CD4-positive, alpha-beta T cell treated with Interleukin-4 for 4 hours (primary cell): ENCODE results near the gene NATD1.
"Not testable (repeated sequence)": the region's sequence is repeated elsewhere in the genome, so short reads cannot be mapped to it uniquely, and the experiment has no call there.

ENCODE experiments used
- DNase-seq: peaks from one replicate; pipeline ENCODE4 v3.0.0-alpha.2; 2020

NATD1 gene

DNA sequence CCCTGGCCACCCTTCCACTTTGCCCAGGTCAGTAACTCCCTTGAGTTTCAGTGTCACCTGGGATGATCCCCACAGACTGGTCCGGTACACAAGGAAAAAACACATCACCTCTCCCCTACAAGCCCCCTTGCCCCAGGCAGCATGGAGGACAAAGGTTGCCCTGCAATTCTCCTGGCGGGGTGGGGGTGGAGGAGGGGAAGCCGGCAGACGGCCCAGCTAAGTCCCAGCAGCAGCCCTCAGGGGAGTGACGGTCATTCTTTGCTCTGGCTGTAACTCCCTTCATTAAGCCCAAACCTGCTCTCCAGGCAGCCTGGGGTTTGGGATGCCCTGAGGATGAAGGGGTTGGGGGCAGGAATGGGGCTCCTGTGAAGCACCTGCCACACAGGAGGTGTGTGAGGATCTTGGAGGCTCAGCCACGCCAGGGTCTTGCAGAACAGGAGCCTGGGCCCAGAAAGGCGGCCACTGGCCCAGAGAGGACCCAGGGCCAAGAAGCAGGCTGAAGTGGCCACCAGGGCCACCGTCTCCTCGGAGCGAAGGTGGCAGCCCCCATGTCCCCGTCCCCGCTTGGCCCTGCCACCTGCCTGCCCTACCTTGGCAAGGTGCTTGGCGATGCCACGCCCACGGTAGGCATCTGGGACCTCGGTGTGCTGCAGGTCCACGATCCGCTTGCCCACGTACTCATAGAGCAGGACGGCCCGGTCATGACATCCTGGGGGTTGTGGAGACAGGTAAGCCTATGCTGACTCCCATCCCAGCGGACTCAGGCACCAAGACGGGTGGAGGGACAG, 9.5 kb downstream of the NATD1 start:
- DNase-seq = no peak

GRCh38 chr17:21242780-21243515, 10.3 kb downstream of the NATD1 start:
- DNase-seq = no peak

- DNase-seq = no peak
These were observed 11.0 kb downstream of the NATD1 start for GRCh38 chr17:21242026-21242697.

DNA sequence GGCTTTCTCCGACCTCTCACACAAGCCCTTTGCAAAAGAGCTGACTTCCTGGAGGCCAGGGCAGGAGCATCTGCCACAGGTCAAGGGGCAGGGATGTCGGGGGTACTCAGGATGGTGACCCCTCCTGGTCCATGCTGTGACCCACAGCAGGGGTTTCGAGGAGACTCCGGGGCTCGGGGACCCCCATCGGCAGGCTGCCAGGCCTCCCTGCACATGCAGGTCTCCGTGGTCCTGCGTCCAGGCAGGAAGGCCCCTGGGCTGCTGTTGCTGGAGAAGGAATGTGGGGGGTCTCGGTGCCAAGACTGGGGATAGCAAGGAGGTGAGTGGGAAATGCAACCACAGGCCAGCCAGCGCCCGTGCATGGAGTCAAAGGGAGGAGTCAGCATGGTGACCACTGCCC, 11.6 kb downstream of the NATD1 start:
- no peak for DNase-seq

- DNase-seq = no peak
These were observed 12.7 kb downstream of the NATD1 start for GRCh38 chr17:21240369-21241055.

GRCh38 chr17:21239680-21240368, 13.4 kb downstream of the NATD1 start:
- no peak for DNase-seq

GRCh38 chr17:21235921-21236320, 17.3 kb downstream of the NATD1 start:
- no peak for DNase-seq

DNA sequence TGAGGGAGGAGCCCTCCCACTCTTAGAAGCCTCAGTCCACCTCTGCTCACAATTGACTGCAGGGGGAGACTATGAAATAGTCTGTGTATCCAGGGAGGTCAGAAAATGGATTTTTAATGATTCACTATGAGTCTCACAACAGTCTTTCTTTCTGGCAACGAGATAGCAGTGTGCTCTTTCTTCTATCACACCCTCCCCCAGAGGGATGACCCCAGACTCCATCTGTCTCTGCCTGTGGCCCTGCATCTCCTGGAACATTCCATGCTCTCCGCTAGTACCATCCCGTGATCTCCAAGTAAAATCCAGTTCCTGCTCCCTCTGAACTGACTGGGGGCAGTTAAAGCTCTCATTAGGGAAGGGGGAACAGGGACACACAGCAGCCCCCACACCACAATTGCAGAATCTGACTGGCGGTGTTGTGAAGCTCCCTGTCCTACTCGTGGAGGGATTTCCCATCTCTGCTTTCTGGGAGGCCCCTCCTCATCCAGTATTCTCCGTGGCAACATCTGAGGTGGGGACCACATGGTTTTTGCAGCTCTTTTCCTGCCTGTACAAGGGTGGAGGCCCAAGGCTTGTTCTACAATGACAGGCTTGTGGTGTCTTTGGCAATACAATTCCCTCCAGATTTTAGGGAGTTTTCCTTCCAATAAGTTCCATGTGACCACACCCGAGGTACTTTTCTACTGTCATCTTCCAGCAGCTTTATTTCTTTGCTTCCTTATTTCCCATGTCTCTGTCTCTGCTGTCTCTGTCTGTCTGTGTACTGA, 19.4 kb downstream of the NATD1 start:
- no peak for DNase-seq

GRCh38 chr17:21232033-21232749, 21.0 kb downstream of the NATD1 start:
- DNase-seq = no peak

DNA sequence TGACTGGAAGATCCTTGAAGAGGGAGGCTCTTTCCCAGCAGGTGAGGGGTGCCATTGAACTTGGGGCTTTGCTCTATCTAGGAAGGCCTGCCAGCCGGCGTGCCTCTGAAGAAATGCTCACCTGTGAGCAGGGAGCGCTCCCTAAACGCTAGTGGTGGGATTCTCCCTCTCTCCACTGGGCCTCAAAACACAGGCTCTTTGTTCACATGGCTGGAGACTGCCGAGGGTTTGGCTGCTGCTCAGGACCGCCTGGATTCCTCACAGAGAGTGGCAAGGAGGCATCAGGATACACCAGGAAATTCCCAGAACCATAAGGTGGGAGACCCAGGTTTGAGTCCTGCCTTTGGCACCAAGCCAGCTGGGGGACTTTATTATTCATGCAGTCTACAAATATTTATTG, 21.7 kb downstream of the NATD1 start:
- no peak for DNase-seq

GRCh38 chr17:21228845-21229244, 24.4 kb downstream of the NATD1 start:
- DNase-seq = no peak

GRCh38 chr17:21228111-21228510, 25.1 kb downstream of the NATD1 start:
- no peak for DNase-seq

- DNase-seq = not testable (repeated sequence)
These were observed 25.9 kb downstream of the NATD1 start for GRCh38 chr17:21227277-21227676.

- no peak for DNase-seq
These were observed 30.1 kb downstream of the NATD1 start for GRCh38 chr17:21223086-21223485.

DNA sequence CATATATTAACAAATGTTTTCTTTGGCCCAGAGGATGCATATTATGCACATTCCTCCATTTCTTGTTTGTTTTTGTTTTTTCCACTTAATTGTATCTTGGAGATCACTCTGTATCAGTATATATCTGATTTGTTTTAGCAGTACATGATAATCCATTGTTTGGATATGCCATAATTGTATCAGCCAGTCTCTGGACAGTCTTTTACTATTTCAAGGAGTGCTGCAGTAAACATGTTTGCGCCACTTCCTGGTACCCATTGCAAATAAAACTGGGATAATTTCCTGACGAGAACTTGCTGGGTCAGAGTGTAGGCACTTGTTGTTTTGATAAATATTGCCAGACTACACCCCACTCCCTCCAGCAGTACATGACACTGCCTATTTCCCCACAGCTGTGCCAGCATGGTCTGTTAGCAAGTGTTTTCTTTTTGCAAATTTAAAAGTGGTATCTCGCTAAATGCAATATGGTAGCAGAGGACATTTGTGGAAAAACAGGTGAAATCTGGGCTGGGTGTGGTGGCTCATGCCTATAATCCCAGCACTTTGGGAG, 34.3 kb downstream of the NATD1 start:
- no peak for DNase-seq

- no peak for DNase-seq
These were observed 35.1 kb downstream of the NATD1 start for GRCh38 chr17:21218101-21218500.

DNA sequence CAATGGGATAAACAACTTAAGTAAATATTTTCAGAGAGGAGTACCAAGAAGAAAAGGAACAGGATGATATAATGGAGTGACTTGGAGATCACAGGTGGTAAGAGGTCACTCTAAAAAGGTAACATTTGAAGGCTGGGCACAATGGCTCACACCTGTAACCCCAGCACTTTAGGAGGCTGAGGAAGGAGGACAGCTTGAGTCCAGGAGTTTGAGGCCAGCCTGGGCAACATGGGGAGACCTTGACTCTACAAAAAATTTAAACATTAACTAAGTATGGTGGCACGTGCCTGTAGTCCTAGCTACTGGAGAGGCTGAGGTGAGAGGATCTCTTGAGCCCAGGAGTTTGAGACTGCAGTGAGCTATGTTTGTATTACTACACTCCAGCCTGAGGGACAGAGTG, 35.9 kb downstream of the NATD1 start:
- no peak for DNase-seq

DNA sequence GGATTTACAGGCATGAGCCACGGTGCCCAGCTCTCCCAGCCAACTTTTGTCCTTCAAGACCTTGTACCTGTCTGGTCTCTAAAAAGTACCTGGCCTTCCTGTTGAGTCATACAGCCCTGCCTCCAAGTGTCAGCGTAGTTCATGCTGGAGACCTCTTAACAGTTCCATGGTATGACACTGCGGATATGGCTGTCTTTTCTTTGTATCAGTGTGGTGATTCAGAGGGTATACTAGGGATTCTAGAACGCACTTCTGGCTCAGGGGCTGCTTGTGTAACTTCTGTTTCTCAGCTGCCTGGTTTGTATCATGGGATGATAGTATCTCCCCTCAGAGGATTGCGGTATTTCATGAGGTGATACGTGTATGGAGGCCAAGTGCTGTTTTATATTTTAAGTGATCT, 37.3 kb downstream of the NATD1 start:
- DNase-seq = no peak

GRCh38 chr17:21214777-21215541, 38.3 kb downstream of the NATD1 start:
- DNase-seq = no peak
